ENCODE results near the gene GALM.

- TF ChIP-seq CTCF (conservative IDR thresholded peaks at IDR 0.05; ENCODE audit: low read depth, low read length) (no peak), EZH2 (IDR thresholded peaks at IDR 0.05; ENCODE audit: low read length, unreplicated experiment) (no peak), EZH2phosphoT487 (IDR thresholded peaks at IDR 0.05; ENCODE audit: borderline replicate concordance, low read length) (no peak)
Measured at GRCh38 chr2:38668779-38669479, 3.0 kb downstream of the GALM start.

Measured in PC-3 (cell line).